ENCODE measurements around the gene FAM111B.
"Not testable (repeated sequence)": the region's sequence is repeated elsewhere in the genome, so short reads cannot be mapped to it uniquely, and the experiment has no call there.

The FAM111B gene

GRCh38 chr11:59102259-59102765, 4.7 kb upstream of the FAM111B start:
- ATAC-seq (peak; percentile 65), DNase-seq (peak; percentile 76)

- ATAC-seq, result peak; percentile 10
- peak; percentile 12 for DNase-seq
Observed at GRCh38 chr11:59107721-59108120, 684 bp downstream of the FAM111B start.

GRCh38 chr11:59112494-59112893, 5.5 kb downstream of the FAM111B start:
- no peak for ATAC-seq
- no peak for DNase-seq

- ATAC-seq, result no peak
- DNase-seq, result no peak
Observed at GRCh38 chr11:59114344-59114743, 7.3 kb downstream of the FAM111B start.

- DNase-seq, result no peak
- ATAC-seq, result no peak
Observed at GRCh38 chr11:59115553-59115952, 8.5 kb downstream of the FAM111B start.

GRCh38 chr11:59117774-59118173, 10.7 kb downstream of the FAM111B start:
- DNase-seq (no peak), ATAC-seq (no peak)

- DNase-seq (no peak), ATAC-seq (no peak)
Observed at GRCh38 chr11:59119826-59120225, 12.8 kb downstream of the FAM111B start.

GRCh38 chr11:59135648-59136461, 28.8 kb downstream of the FAM111B start:
- ATAC-seq (peak; percentile 98), DNase-seq (peak; percentile 92)

- DNase-seq, result not testable (repeated sequence)
Observed at GRCh38 chr11:59136551-59136950, 29.5 kb downstream of the FAM111B start.

GRCh38 chr11:59137190-59137589, 30.2 kb downstream of the FAM111B start:
- ATAC-seq, result no peak

More at GRCh38 chr11:59136551-59136950, 29.5 kb downstream of the FAM111B start:
- not testable (repeated sequence) for ATAC-seq

GRCh38 chr11:59138643-59139042, 31.6 kb downstream of the FAM111B start:
- ATAC-seq (no peak), DNase-seq (no peak)

More at GRCh38 chr11:59137190-59137589, 30.2 kb downstream of the FAM111B start:
- DNase-seq, result no peak

- ATAC-seq (no peak), DNase-seq (no peak)
Observed at GRCh38 chr11:59141191-59141590, 34.2 kb downstream of the FAM111B start.

- ATAC-seq (no peak), DNase-seq (no peak)
Observed at GRCh38 chr11:59141673-59142460, 34.8 kb downstream of the FAM111B start.

GRCh38 chr11:59142530-59143507, 35.8 kb downstream of the FAM111B start, which contains the start of gene FAM111A:
TSS of gene FAM111A (plus strand) at chr11:59142856. CDS start at chr11:59148873, 6,017 bp downstream.
- DNase-seq (peak; percentile 82), ATAC-seq (peak; percentile 82)

GRCh38 chr11:59144096-59144495, 37.1 kb downstream of the FAM111B start:
- DNase-seq (no peak), ATAC-seq (no peak)

GRCh38 chr11:59144579-59145345, 37.7 kb downstream of the FAM111B start:
- peak; percentile 80 for ATAC-seq
- DNase-seq, result peak; percentile 74

GRCh38 chr11:59145534-59145933, 38.5 kb downstream of the FAM111B start:
- ATAC-seq (no peak), DNase-seq (no peak)

GRCh38 chr11:59151761-59152160, 44.7 kb downstream of the FAM111B start:
- ATAC-seq (peak; percentile 30), DNase-seq (no peak)

- DNase-seq, result no peak
- ATAC-seq, result peak; percentile 82
Observed at GRCh38 chr11:59152312-59152951, 45.4 kb downstream of the FAM111B start.

GRCh38 chr11:59154610-59155009, 47.6 kb downstream of the FAM111B start:
- no peak for ATAC-seq
- no peak for DNase-seq
